Neural cell (in vitro differentiated cells): ENCODE measurements around the gene EVPL. TPM values are rescaled to one million over a fixed set of nuclear protein-coding genes. Genes with fewer than 3 reads are reported as not detected.

ENCODE experiments used
- H2AFZ ChIP-seq: fragments of 200-600, 300-800 bp; sonication (generic), shearing (Covaris generic); 2 replicates; pipeline ENCODE4 v1.6.0; 2014; ENCODE audit warnings: low read depth, mild to moderate bottlenecking, antibody characterized with exemption, low read length, moderate library complexity
- H3F3A ChIP-seq: fragments of 200-600 bp; shearing (Covaris generic); 2 replicates; pipeline ENCODE4 v1.6.1; 2016; ENCODE audit warnings: mild to moderate bottlenecking, moderate library complexity, mixed read lengths, antibody characterized with exemption, low read length; ENCODE audit not compliant: insufficient read depth, poor library complexity, severe bottlenecking
- H3K27ac ChIP-seq: fragments of 200-600, 300-800 bp; sonication (generic), shearing (Covaris generic); 2 replicates; pipeline ENCODE4 v1.5.1; 2014; ENCODE audit warnings: mild to moderate bottlenecking, low read length, moderate library complexity
- H3K27me3 ChIP-seq: fragments of 300-800, 200-600 bp; sonication (generic), shearing (Covaris generic); 2 replicates; pipeline ENCODE4 v1.6.0; 2014; ENCODE audit warnings: mild to moderate bottlenecking, low read depth, low read length, moderate library complexity; ENCODE audit not compliant: insufficient read depth
- H3K36me3 ChIP-seq: fragments of 300-800, 200-600 bp; sonication (generic), shearing (Covaris generic); 2 replicates; pipeline ENCODE4 v1.5.1; 2014; ENCODE audit warnings: mild to moderate bottlenecking, antibody characterized with exemption, low read length, moderate library complexity; ENCODE audit not compliant: insufficient read depth
- H3K4me2 ChIP-seq: fragments of 300-800, 200-600 bp; sonication (generic), shearing (Covaris generic); 2 replicates; pipeline ENCODE4 v1.6.0; 2014; ENCODE audit warnings: mild to moderate bottlenecking, low read length
- H3K4me3 ChIP-seq: fragments of 300-800, 200-600 bp; sonication (generic), shearing (Covaris generic); 2 replicates; pipeline ENCODE4 v1.5.1; 2014; ENCODE audit warnings: mild to moderate bottlenecking, low read length, moderate library complexity
- H3K79me2 ChIP-seq: fragments of 200-600 bp; shearing (Covaris generic); replicated peaks from 2 replicates; pipeline ENCODE4 v1.6.0; 2014; ENCODE audit warnings: mild to moderate bottlenecking, low read length, moderate library complexity; ENCODE audit not compliant: insufficient read depth
- H3K9ac ChIP-seq: fragments of 300-800, 200-600 bp; sonication (generic), shearing (Covaris generic); 2 replicates; pipeline ENCODE4 v1.6.1; 2016; ENCODE audit warnings: mild to moderate bottlenecking, low read length, mixed read lengths
- H3K9me2 ChIP-seq: fragments of 200-600 bp; shearing (Covaris generic); 2 replicates; pipeline ENCODE4 v1.6.1; 2016; ENCODE audit warnings: mild to moderate bottlenecking, low read length, mixed read lengths; ENCODE audit not compliant: insufficient read depth
- H3K9me3 ChIP-seq: fragments of 200-600, 300-800 bp; sonication (generic), shearing (Covaris generic); 2 replicates; pipeline ENCODE4 v1.6.1; 2016; ENCODE audit warnings: mild to moderate bottlenecking, mixed run types, low read length, moderate library complexity, mixed read lengths
- H4K20me1 ChIP-seq: fragments of 200-600 bp; shearing (Covaris generic); 2 replicates; pipeline ENCODE4 v1.6.1; 2016; ENCODE audit warnings: mild to moderate bottlenecking, mixed run types; ENCODE audit not compliant: insufficient read depth
- EP300 ChIP-seq: fragments of 450-650 bp; conservative IDR thresholded peaks from 2 replicates; pipeline ENCODE4 v1.6.1; 2014; ENCODE audit warnings: antibody characterized with exemption, mild to moderate bottlenecking, moderate library complexity; ENCODE audit not compliant: poor library complexity, severe bottlenecking
- SMC3 ChIP-seq: fragments of 450-650 bp; conservative IDR thresholded peaks from 2 replicates; pipeline ENCODE4 v1.6.1; 2014; ENCODE audit warnings: antibody characterized with exemption, mild to moderate bottlenecking, moderate library complexity; ENCODE audit not compliant: poor library complexity
- polyA plus RNA-seq: library from polyadenylated mRNA; depleted of rRNA; stranded (reverse); fragments of >200 nt; gene quantifications from 2 replicates; pipeline ENCODE4 v1.2.3, GENCODE V29; 2014

Gene EVPL
- polyA plus RNA-seq, 1 donor from 2014 or later = not detected

DNA sequence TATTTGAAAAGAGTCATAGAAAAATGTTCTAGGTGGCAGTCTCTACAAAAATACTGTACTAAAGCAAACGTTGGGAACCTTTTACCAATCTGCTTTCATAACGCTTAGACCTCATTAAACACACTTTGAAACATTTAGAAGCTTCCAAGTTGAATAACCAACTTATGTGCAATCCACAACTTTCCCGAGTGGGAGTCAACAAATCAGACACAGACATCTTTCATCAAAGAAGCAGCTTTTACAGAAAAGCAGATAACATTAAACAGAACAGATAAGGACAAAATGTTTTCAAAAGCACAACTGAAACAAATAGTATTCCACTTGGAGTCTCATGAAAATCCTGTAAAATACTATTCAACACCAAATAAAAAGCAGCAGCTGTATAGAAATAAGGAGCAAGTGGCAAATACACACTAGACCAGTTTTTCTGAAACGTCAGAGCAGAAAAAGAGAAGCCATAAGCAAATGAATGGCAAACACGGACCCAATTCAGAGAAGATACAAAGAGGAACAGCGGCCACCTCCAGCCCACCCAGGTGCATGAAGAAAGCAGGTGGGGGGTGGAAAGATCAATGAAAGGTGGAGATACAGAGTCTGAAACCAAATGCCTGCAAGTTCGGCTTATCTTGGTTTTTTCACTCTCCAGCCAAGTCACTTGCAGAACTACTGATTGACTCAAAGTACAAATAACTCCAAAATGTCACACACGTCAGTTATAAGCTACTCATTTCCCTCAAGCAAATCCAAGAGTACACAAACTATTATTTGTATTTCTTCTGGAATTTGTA, 67.9 kb downstream of the EVPL start:
- H4K20me1 ChIP-seq = no peaks in the 10 kb centered on the region
- H3F3A ChIP-seq = no peaks in the 10 kb centered on the region
- no peak overlapping the region for H3K9ac ChIP-seq
- no peaks in the 10 kb centered on the region for H3K9me2 ChIP-seq
- no peak overlapping the region for H3K27ac ChIP-seq
- TF ChIP-seq SMC3 (no peak), EP300 (no peak)
- no peak overlapping the region for H3K4me2 ChIP-seq
- H3K4me3 ChIP-seq = no peak overlapping the region
- no peaks in the 10 kb centered on the region for H3K36me3 ChIP-seq
- H3K79me2 ChIP-seq = no peaks in the 10 kb centered on the region
- no peak overlapping the region for H2AFZ ChIP-seq
- H3K27me3 ChIP-seq = no peaks in the 10 kb centered on the region
- no peaks in the 10 kb centered on the region for H3K9me3 ChIP-seq

Other genes with a start within 250 kb of the EVPL start
- 28.1 and 29.9 TPM in 2 replicates for gene UNK, start 242.5 kb downstream of the EVPL start, polyA plus RNA-seq
- 1.2 and 6.9 TPM in 2 replicates for gene UNC13D, start 182.9 kb downstream of the EVPL start, polyA plus RNA-seq
- 21.4 and 21.7 TPM in 2 replicates for gene WBP2, start 172.0 kb downstream of the EVPL start, polyA plus RNA-seq
- 0.54 and 0.67 TPM in 2 replicates for gene TRIM47, start 148.7 kb downstream of the EVPL start, polyA plus RNA-seq
- 1.5 and 1.7 TPM in 2 replicates for gene TRIM65, start 130.4 kb downstream of the EVPL start, polyA plus RNA-seq
- 91.2 and 115 TPM in 2 replicates for gene MRPL38, start 122.4 kb downstream of the EVPL start, polyA plus RNA-seq
- gene FBF1, start 86.3 kb downstream of the EVPL start, polyA plus RNA-seq = 11.7 and 13.5 TPM in 2 replicates
- gene ACOX1, start 48.1 kb downstream of the EVPL start, polyA plus RNA-seq = 30.1 and 31.2 TPM in 2 replicates
- gene TEN1, start 48.1 kb downstream of the EVPL start, polyA plus RNA-seq = 33.1 and 41.3 TPM in 2 replicates
- 29.2 and 42.8 TPM in 2 replicates for gene CDK3, start 26.5 kb downstream of the EVPL start, polyA plus RNA-seq
- 22.3 and 26.3 TPM in 2 replicates for gene SRP68, start 45.2 kb upstream of the EVPL start, polyA plus RNA-seq
- gene GALR2, start 47.5 kb upstream of the EVPL start, polyA plus RNA-seq = not detected in 2 replicates
- gene ZACN, start 51.9 kb upstream of the EVPL start, polyA plus RNA-seq = 0.10 TPM in 1 of 2 replicates, not detected in the other
- gene EXOC7, start 76.5 kb upstream of the EVPL start, polyA plus RNA-seq = 146 and 180 TPM in 2 replicates
- 0.56 and 0.84 TPM in 2 replicates for gene FOXJ1, start 113.9 kb upstream of the EVPL start, polyA plus RNA-seq
- 15.9 and 19.9 TPM in 2 replicates for gene RNF157, start 213.2 kb upstream of the EVPL start, polyA plus RNA-seq
- gene UBALD2, start 238.0 kb upstream of the EVPL start, polyA plus RNA-seq = 7.5 and 9.2 TPM in 2 replicates